HCT116 (cell line): ENCODE results near the gene IGFBP4. TPM values are rescaled to one million over a fixed set of nuclear protein-coding genes. Genes with fewer than 3 reads are reported as not detected.

Experiments used
- ATAC-seq: fragments of 200-7000 bp; cut with Tn5 transposase; 2 replicates; pipeline ENCODE4 v1.9.1; 2020; ENCODE audit warnings: mild to moderate bottlenecking, moderate library complexity
- BruUV-seq: library from RNA; stranded (reverse); fragments of 400-500 nt; replicated peaks from 2 replicates; lab custom pipeline; 2021; lab: Mats Ljungman, UMichigan
- CTCF ChIA-PET: fragments of 300-600 bp; sonication (Branson Sonifier 250); formaldehyde crosslinking; loops from one replicate; lab custom pipeline; 2021; ENCODE audit warnings: antibody characterized with exemption; lab: Charles Lee
- POLR2A ChIA-PET: fragments of 300-600, 350-600 bp; sonication (Branson Sonifier 250); formaldehyde crosslinking; loops from one replicate; lab custom pipeline; 2021; ENCODE audit warnings: antibody characterized with exemption; lab: Charles Lee
- RAD21 ChIA-PET, 2 experiments: fragments of 300-600 bp; sonication (Branson Sonifier 250); formaldehyde crosslinking; loops; one replicate each; lab custom pipeline; 2023; ENCODE audit warnings: low total read pairs in 2 of 2; ENCODE audit not compliant: uncharacterized antibody in 2 of 2, unreplicated experiment in 2 of 2, low non-redundant PET in 1 of 2; lab: Charles Lee
- DNase-seq: peaks from one replicate; pipeline ENCODE4 v3.0.0-alpha.2; 2010; ENCODE audit warnings: low read depth, low spot score
- H2AFZ ChIP-seq: fragments of 200-600 bp; shearing (Covaris generic), sonication (generic); 2 replicates; pipeline ENCODE4 v1.6.1; 2017; ENCODE audit warnings: low read depth, mixed run types, mixed read lengths, antibody characterized with exemption, low read length; ENCODE audit not compliant: poor library complexity, severe bottlenecking
- H3K27ac ChIP-seq: 2 replicates; pipeline ENCODE4 v1.5.1; 2012; ENCODE audit warnings: low read depth, low read length
- H3K27me3 ChIP-seq: fragments of 200-600 bp; sonication (generic); 2 replicates; pipeline ENCODE4 v1.6.1; 2016; ENCODE audit warnings: mixed run types, low read length, mixed read lengths; ENCODE audit not compliant: insufficient read depth
- H3K36me3 ChIP-seq, 2 experiments: fragments of 200-500 bp in 1 of 2; fragments of 200-600 bp in 1 of 2; sonication (Bioruptor generic) in 1 of 2; sonication (generic) in 1 of 2; 2 replicates each; pipeline versions ENCODE4 v1.5.1 to v1.6.1; 2014 to 2016; ENCODE audit warnings: low read length in 2 of 2, inconsistent platforms in 1 of 2, mixed read lengths in 1 of 2, mixed run types in 1 of 2; ENCODE audit not compliant: insufficient read depth in 2 of 2, control insufficient read depth in 1 of 2
- H3K4me1 ChIP-seq, 2 experiments: fragments of 200-600 bp in 1 of 2; sonication (generic) in 1 of 2; 2 replicates each; pipeline versions ENCODE4 v1.5.1 to v1.6.1; 2012 to 2017; ENCODE audit warnings: low read length in 2 of 2, inconsistent platforms in 1 of 2, mild to moderate bottlenecking in 1 of 2, mixed read lengths in 1 of 2, mixed run types in 1 of 2, moderate library complexity in 1 of 2; ENCODE audit not compliant: insufficient read depth in 2 of 2, control insufficient read depth in 1 of 2
- H3K4me2 ChIP-seq: fragments of 200-600 bp; sonication (generic); 2 replicates; pipeline ENCODE4 v1.6.1; 2017; ENCODE audit warnings: mixed run types, low read length, mixed read lengths
- H3K4me3 ChIP-seq, 2 experiments: fragments of 200-600 bp in 1 of 2; sonication (generic) in 1 of 2; replicated peaks in 1 of 2; 2 replicates each; pipeline ENCODE4 v1.5.1; 2011 to 2016; ENCODE audit warnings: low read length in 2 of 2, control low read depth in 1 of 2, low read depth in 1 of 2, mild to moderate bottlenecking in 1 of 2, mixed read lengths in 1 of 2, mixed run types in 1 of 2
- H3K79me2 ChIP-seq: fragments of 200-600 bp; sonication (generic); 2 replicates; pipeline ENCODE4 v1.6.1; 2017; ENCODE audit warnings: mild to moderate bottlenecking, mixed run types, low read length, moderate library complexity, mixed read lengths; ENCODE audit not compliant: insufficient read depth
- H3K9ac ChIP-seq: fragments of 200-600 bp; sonication (generic); 2 replicates; pipeline ENCODE4 v1.6.1; 2016; ENCODE audit warnings: low read length, mixed read lengths
- H3K9me2 ChIP-seq: fragments of 200-600 bp; sonication (generic), shearing (Covaris generic); 2 replicates; pipeline ENCODE4 v1.6.1; 2017; ENCODE audit warnings: mixed run types, mild to moderate bottlenecking, moderate library complexity; ENCODE audit not compliant: insufficient read depth
- H3K9me3 ChIP-seq, 2 experiments: fragments of 200-500 bp in 1 of 2; fragments of 200-600 bp in 1 of 2; sonication (Bioruptor generic) in 1 of 2; sonication (generic) in 1 of 2; 2 replicates each; pipeline ENCODE4 v1.6.1; 2014 to 2017; ENCODE audit warnings: low read length in 2 of 2, mixed read lengths in 2 of 2, inconsistent platforms in 1 of 2, low read depth in 1 of 2, mild to moderate bottlenecking in 1 of 2, mixed run types in 1 of 2, moderate library complexity in 1 of 2; ENCODE audit not compliant: control insufficient read depth in 1 of 2, insufficient read depth in 1 of 2
- H4K20me1 ChIP-seq: fragments of 200-600 bp; sonication (generic), shearing (Covaris generic); 2 replicates; pipeline ENCODE4 v1.6.1; 2017; ENCODE audit warnings: mixed run types, mild to moderate bottlenecking, moderate library complexity; ENCODE audit not compliant: insufficient read depth
- CEBPB ChIP-seq: IDR thresholded peaks from 2 replicates; pipeline ENCODE4 v1.6.1; 2012; ENCODE audit warnings: low read depth
- ELF1 ChIP-seq: IDR thresholded peaks from 2 replicates; pipeline ENCODE4 v1.6.1; 2012; ENCODE audit warnings: low read depth, borderline replicate concordance
- EZH2 ChIP-seq: fragments of 200-600 bp; sonication (generic); IDR thresholded peaks from 2 replicates; pipeline ENCODE4 v1.6.1; 2017; ENCODE audit warnings: antibody characterized with exemption, mixed run types
- EZH2phosphoT487 ChIP-seq: fragments of 200-600 bp; IDR thresholded peaks from 2 replicates; pipeline ENCODE4 v1.6.1; 2018; ENCODE audit warnings: antibody characterized with exemption, borderline replicate concordance
- FOSL1 ChIP-seq: IDR thresholded peaks from 2 replicates; pipeline ENCODE4 v1.6.1; 2012; ENCODE audit warnings: low read depth
- SRF ChIP-seq: IDR thresholded peaks from 2 replicates; pipeline ENCODE4 v1.6.1; 2012; ENCODE audit warnings: low read depth
- ZFX ChIP-seq: fragments of 450-650 bp; IDR thresholded peaks from 2 replicates; pipeline ENCODE4 v1.6.1; 2017
- ZNF274 ChIP-seq: fragments of 200-500 bp; sonication (Bioruptor generic); IDR thresholded peaks from 2 replicates; pipeline ENCODE4 v1.6.1; 2014; ENCODE audit warnings: mild to moderate bottlenecking, low read depth, low read length, inconsistent platforms
- intact Hi-C: fragments of 100-400 bp; cut with micrococcal nuclease; formaldehyde crosslinking; loops from 2 replicates; pipeline ENCODE4 v1.10.0; 2022
- total RNA-seq: library from RNA; stranded (reverse); gene quantifications from one replicate; pipeline ENCODE4 v1.2.1, GENCODE V29; 2021; ENCODE audit not compliant: unreplicated experiment
- TF ChIP-seq, protein P1 (sequence below): IDR thresholded peaks from 2 replicates; pipeline ENCODE4 v1.6.1; 2012
- TF ChIP-seq, protein P2 (sequence below): IDR thresholded peaks from 2 replicates; pipeline ENCODE4 v1.6.1; 2011; ENCODE audit warnings: mild to moderate bottlenecking, low read length, moderate library complexity; ENCODE audit not compliant: insufficient replicate concordance; ENCODE audit errors: extremely low read depth
- TF ChIP-seq, protein P3 (sequence below): IDR thresholded peaks from 2 replicates; pipeline ENCODE4 v1.6.1; 2012

The IGFBP4 gene
- total RNA-seq, 1 experiment from 2014 or later: 2.0 TPM

DNA sequence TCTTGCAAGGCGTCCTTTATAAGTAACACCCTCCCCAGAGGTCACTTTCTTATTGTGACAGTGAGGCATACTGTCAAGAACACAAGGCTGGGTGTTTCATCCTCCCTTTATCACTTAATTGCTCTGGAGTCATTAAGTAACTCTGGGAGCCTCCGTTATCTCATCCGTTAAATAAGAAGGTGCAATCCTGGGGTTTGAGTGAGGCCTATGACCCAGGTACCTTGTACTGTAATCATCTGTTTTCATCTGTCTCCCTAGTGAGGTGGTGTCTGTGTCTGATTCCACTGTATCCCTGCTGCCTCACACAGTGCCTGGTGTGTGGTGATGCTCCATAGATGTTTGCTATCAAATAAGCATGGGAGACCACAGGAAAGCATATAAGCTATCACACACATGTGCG lies 40.4 kb downstream of the IGFBP4 start:
- no peaks in the 10 kb centered on the region for H3K9me2 ChIP-seq
- ChIA-PET CTCF (interaction anchor here (1.8 kb wide), 1 partner anchor 8 kb away, joined by 4 read pairs; no protein-coding TSS in a partner anchor), POLR2A (interaction anchor here (1.1 kb wide), 1 partner anchor 18 kb away, joined by 3 read pairs; the partner anchor contains the start of gene TNS4), RAD21 (no interaction called here)
- intact Hi-C loops: no loop called here
- no TSS peak for BruUV-seq
- peaks cover 71 to 92% of the 10 kb centered on the region in 2 experiments for H3K4me1 ChIP-seq
- no peak overlapping the region; the same call in 1 of the 2 replicates for H3K27ac ChIP-seq
- no peaks in the 10 kb centered on the region for H3K9me3 ChIP-seq
- no peaks in the 10 kb centered on the region for H3K27me3 ChIP-seq
- no peaks in the 10 kb centered on the region for H4K20me1 ChIP-seq
- H3K4me2 ChIP-seq: peak overlapping the region; percentile 51; the same call in 1 of the 2 replicates
- no peak overlapping the region for H2AFZ ChIP-seq
- no peak overlapping the region for H3K4me3 ChIP-seq
- no peak for DNase-seq
- no peaks in the 10 kb centered on the region for H3K79me2 ChIP-seq
- H3K9ac ChIP-seq: 0 out of 2 replicates have a peak overlapping the region, but pooled peaks have one; percentile 19
- ATAC-seq: no peak
- TF ChIP-seq CEBPB: no peak
- no peak for TF ChIP-seq FOSL1
- TF ChIP-seq ZNF274: no peak
- TF ChIP-seq ZFX: no peak
- TF ChIP-seq, protein P1, sequence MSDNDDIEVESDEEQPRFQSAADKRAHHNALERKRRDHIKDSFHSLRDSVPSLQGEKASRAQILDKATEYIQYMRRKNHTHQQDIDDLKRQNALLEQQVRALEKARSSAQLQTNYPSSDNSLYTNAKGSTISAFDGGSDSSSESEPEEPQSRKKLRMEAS: no peak
- TF ChIP-seq ELF1: no peak
- TF ChIP-seq, protein P2, sequence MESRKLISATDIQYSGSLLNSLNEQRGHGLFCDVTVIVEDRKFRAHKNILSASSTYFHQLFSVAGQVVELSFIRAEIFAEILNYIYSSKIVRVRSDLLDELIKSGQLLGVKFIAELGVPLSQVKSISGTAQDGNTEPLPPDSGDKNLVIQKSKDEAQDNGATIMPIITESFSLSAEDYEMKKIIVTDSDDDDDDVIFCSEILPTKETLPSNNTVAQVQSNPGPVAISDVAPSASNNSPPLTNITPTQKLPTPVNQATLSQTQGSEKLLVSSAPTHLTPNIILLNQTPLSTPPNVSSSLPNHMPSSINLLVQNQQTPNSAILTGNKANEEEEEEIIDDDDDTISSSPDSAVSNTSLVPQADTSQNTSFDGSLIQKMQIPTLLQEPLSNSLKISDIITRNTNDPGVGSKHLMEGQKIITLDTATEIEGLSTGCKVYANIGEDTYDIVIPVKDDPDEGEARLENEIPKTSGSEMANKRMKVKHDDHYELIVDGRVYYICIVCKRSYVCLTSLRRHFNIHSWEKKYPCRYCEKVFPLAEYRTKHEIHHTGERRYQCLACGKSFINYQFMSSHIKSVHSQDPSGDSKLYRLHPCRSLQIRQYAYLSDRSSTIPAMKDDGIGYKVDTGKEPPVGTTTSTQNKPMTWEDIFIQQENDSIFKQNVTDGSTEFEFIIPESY: no peak
- TF ChIP-seq SRF: no peak
- TF ChIP-seq EZH2phosphoT487: no peak
- TF ChIP-seq, protein P3, sequence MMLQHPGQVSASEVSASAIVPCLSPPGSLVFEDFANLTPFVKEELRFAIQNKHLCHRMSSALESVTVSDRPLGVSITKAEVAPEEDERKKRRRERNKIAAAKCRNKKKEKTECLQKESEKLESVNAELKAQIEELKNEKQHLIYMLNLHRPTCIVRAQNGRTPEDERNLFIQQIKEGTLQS: no peak
- no peak for TF ChIP-seq EZH2
- H3K36me3 ChIP-seq: peaks cover 5 to 14% of the 10 kb centered on the region in 2 experiments; a peak in 3 of 4 replicates
